ENCODE measurements around the gene CWC27. TPM values are rescaled to one million over a fixed set of nuclear protein-coding genes. Genes with fewer than 3 reads are reported as not detected.

Gene CWC27
- total and polyA plus RNA-seq, 2 of the 13 experiments (the other 11 are each of a cell fraction or from before 2014, with no cell fraction given) = 21.1 to 25.7 TPM

- no peak for TF ChIP-seq ZNF432 (CRISPR knock-in tag; IDR thresholded peaks at IDR 0.05; ENCODE audit: borderline replicate concordance)
- peak; percentile 26 for TF ChIP-seq TEAD3 (CRISPR knock-in tag; optimal IDR thresholded peaks at IDR 0.05; ENCODE audit: borderline replicate concordance)
- TF ChIP-seq CCDC6 (CRISPR knock-in tag; IDR thresholded peaks at IDR 0.05) = no peak
- no peak for TF ChIP-seq PITX1 (CRISPR knock-in tag; IDR thresholded peaks at IDR 0.05)
- no peak for TF ChIP-seq TOPORS (CRISPR knock-in tag; IDR thresholded peaks at IDR 0.05)
- TF ChIP-seq, protein P1, sequence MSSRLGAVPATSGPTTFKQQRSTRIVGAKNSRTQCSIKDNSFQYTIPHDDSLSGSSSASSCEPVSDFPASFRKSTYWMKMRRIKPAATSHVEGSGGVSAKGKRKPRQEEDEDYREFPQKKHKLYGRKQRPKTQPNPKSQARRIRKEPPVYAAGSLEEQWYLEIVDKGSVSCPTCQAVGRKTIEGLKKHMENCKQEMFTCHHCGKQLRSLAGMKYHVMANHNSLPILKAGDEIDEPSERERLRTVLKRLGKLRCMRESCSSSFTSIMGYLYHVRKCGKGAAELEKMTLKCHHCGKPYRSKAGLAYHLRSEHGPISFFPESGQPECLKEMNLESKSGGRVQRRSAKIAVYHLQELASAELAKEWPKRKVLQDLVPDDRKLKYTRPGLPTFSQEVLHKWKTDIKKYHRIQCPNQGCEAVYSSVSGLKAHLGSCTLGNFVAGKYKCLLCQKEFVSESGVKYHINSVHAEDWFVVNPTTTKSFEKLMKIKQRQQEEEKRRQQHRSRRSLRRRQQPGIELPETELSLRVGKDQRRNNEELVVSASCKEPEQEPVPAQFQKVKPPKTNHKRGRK (CRISPR knock-in tag; IDR thresholded peaks at IDR 0.05) = no peak
- TF ChIP-seq ZNF567 (CRISPR knock-in tag; IDR thresholded peaks at IDR 0.05; ENCODE audit: borderline replicate concordance) = 0 out of 2 replicates have a peak, but pooled peaks have one; percentile 62
- no peak for TF ChIP-seq ESRRA (CRISPR knock-in tag; IDR thresholded peaks at IDR 0.05; ENCODE audit: low read depth)
- TF ChIP-seq, protein P2, sequence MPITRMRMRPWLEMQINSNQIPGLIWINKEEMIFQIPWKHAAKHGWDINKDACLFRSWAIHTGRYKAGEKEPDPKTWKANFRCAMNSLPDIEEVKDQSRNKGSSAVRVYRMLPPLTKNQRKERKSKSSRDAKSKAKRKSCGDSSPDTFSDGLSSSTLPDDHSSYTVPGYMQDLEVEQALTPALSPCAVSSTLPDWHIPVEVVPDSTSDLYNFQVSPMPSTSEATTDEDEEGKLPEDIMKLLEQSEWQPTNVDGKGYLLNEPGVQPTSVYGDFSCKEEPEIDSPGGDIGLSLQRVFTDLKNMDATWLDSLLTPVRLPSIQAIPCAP (CRISPR knock-in tag; IDR thresholded peaks at IDR 0.05; ENCODE audit: low read depth) = no peak
- no peak for TF ChIP-seq MXD4 (CRISPR knock-in tag; IDR thresholded peaks at IDR 0.05)
- TF ChIP-seq HNRNPL (IDR thresholded peaks at IDR 0.05; ENCODE audit: low read depth, low read length) = no peak
- no peak for TF ChIP-seq FOXM1 (CRISPR knock-in tag; IDR thresholded peaks at IDR 0.05)
- TF ChIP-seq PCBP1 (IDR thresholded peaks at IDR 0.05; ENCODE audit: borderline replicate concordance, low read depth, low read length) = no peak
- no peak for TF ChIP-seq ZNF841 (CRISPR knock-in tag; IDR thresholded peaks at IDR 0.05; ENCODE audit: borderline replicate concordance)
- TF ChIP-seq MIER2 (CRISPR knock-in tag; IDR thresholded peaks at IDR 0.05) = no peak
- no peak for TF ChIP-seq MNT (IDR thresholded peaks at IDR 0.05)
- no peak for TF ChIP-seq TCF12 (IDR thresholded peaks at IDR 0.05)
- no peak for TF ChIP-seq TCF12 (CRISPR knock-in tag; IDR thresholded peaks at IDR 0.05)
- no peak for TF ChIP-seq ELF4 (CRISPR knock-in tag; IDR thresholded peaks at IDR 0.05; ENCODE audit: borderline replicate concordance)
- no peak for TF ChIP-seq ZFP36L2 (CRISPR knock-in tag; IDR thresholded peaks at IDR 0.05)
- TF ChIP-seq PAF1 (CRISPR knock-in tag; IDR thresholded peaks at IDR 0.05) = no peak
These were observed 266.8 kb downstream of the CWC27 start (continued) for GRCh38 chr5:65035211-65036206.
